H1 (cell line): Measurements from ENCODE around the gene PPY. TPM values are rescaled to one million over a fixed set of nuclear protein-coding genes. Genes with fewer than 3 reads are reported as not detected.
A peak's percentile ranks its signal among the peaks of the same experiment; 100 is the strongest.

ENCODE experiments used
- CTCF ChIA-PET: fragments of 300-600 bp; sonication (Branson Sonifier 250); formaldehyde crosslinking; loops from one replicate; lab custom pipeline; 2021; ENCODE audit not compliant: partially characterized antibody; lab: Charles Lee
- POLR2A ChIA-PET: fragments of 300-600 bp; sonication (Branson Sonifier 250); formaldehyde crosslinking; loops from one replicate; lab custom pipeline; 2021; ENCODE audit warnings: inconsistent platforms; ENCODE audit not compliant: partially characterized antibody; lab: Charles Lee
- DNase-seq, 2 experiments: peaks; one replicate each; pipeline versions ENCODE4 v3.0.0 to v3.0.0-alpha.2; 2010 to 2022; ENCODE audit warnings: low spot score in 2 of 2, low read depth in 1 of 2, mixed read lengths in 1 of 2
- FAIRE-seq: peaks from 2 replicates; lab custom pipeline; 2011; peaks lifted over from hg19 to GRCh38; lab: Jason Lieb, UNC
- H2AFZ ChIP-seq: 2 replicates; pipeline ENCODE4 v1.8.1; 2012; ENCODE audit warnings: low read length, inconsistent platforms
- H2AK5ac ChIP-seq: 2 replicates; pipeline ENCODE4 v1.6.1; 2013; ENCODE audit warnings: low read depth, low read length
- H2BK120ac ChIP-seq: replicated peaks from 2 replicates; pipeline ENCODE3; 2013; ENCODE audit warnings: low read depth, low read length, inconsistent platforms
- H2BK12ac ChIP-seq: 2 replicates; pipeline ENCODE4 v1.6.1; 2013; ENCODE audit warnings: low read depth, low read length
- H2BK15ac ChIP-seq: 2 replicates; pipeline ENCODE4 v1.6.1; 2013; ENCODE audit warnings: low read length
- H2BK20ac ChIP-seq: 2 replicates; pipeline ENCODE4 v1.6.1; 2013; ENCODE audit warnings: low read length
- H2BK5ac ChIP-seq: 2 replicates; pipeline ENCODE4 v1.6.1; 2013; ENCODE audit warnings: low read depth, low read length
- H3K14ac ChIP-seq: 2 replicates; pipeline ENCODE4 v1.6.1; 2013; ENCODE audit warnings: inconsistent platforms; ENCODE audit not compliant: insufficient read length
- H3K18ac ChIP-seq: 2 replicates; pipeline ENCODE4 v1.6.1; 2013; ENCODE audit warnings: low read length; ENCODE audit errors: extremely low read depth
- H3K23ac ChIP-seq: 2 replicates; pipeline ENCODE4 v1.6.1; 2013; ENCODE audit warnings: inconsistent platforms; ENCODE audit not compliant: insufficient read length
- H3K23me2 ChIP-seq: 2 replicates; pipeline ENCODE4 v1.6.1; 2013; ENCODE audit warnings: low read depth, low read length
- H3K27ac ChIP-seq: 2 replicates; pipeline ENCODE4 v1.6.1; 2011; ENCODE audit warnings: low read depth, low read length, inconsistent platforms
- H3K27me3 ChIP-seq, 4 experiments: replicated peaks in 1 of 4; 1 replicate in 1 of 4; 2 replicates in 3 of 4; pipeline versions ENCODE4 v1.6.1 to v1.8.1; 2011 to 2013; ENCODE audit warnings: low read length in 3 of 4, mild to moderate bottlenecking in 3 of 4, inconsistent platforms in 2 of 4, mixed read lengths in 2 of 4, moderate library complexity in 1 of 4; ENCODE audit not compliant: control insufficient read depth in 3 of 4, insufficient read depth in 3 of 4; ENCODE audit errors: extremely low read depth in 1 of 4
- H3K36me3 ChIP-seq, 4 experiments: 2 replicates each; pipeline versions ENCODE4 v1.6.1 to v1.8.1; 2011 to 2013; ENCODE audit warnings: mild to moderate bottlenecking in 4 of 4, low read length in 3 of 4, moderate library complexity in 2 of 4, control low read depth in 1 of 4, inconsistent platforms in 1 of 4; ENCODE audit not compliant: insufficient read depth in 4 of 4, control insufficient read depth in 2 of 4
- H3K4ac ChIP-seq: replicated peaks from 2 replicates; pipeline ENCODE3; 2013; ENCODE audit warnings: low read length, low read depth, mixed read lengths, inconsistent platforms; ENCODE audit not compliant: insufficient read length
- H3K4me1 ChIP-seq, 4 experiments: replicated peaks in 1 of 4; 1 replicate in 1 of 4; 2 replicates in 3 of 4; pipeline versions ENCODE4 v1.6.1 to v1.8.1; 2011 to 2013; ENCODE audit warnings: low read length in 3 of 4, inconsistent platforms in 2 of 4, mixed read lengths in 1 of 4; ENCODE audit not compliant: insufficient read depth in 4 of 4, control insufficient read depth in 3 of 4
- H3K4me2 ChIP-seq, 2 experiments: 2 replicates each; pipeline versions ENCODE4 v1.6.1 to v1.8.1; 2011 to 2013; ENCODE audit warnings: low read depth in 2 of 2, low read length in 2 of 2, control low read depth in 1 of 2, inconsistent platforms in 1 of 2, mild to moderate bottlenecking in 1 of 2; ENCODE audit not compliant: insufficient read depth in 1 of 2
- H3K4me3 ChIP-seq, 4 experiments: fragments of 200-600, 300-600 bp in 1 of 4; sonication (generic), shearing (Covaris generic), sonication (Bioruptor Twin) in 1 of 4; 2 replicates each; pipeline versions ENCODE4 v1.5.1 to v1.8.1; 2011 to 2016; ENCODE audit warnings: low read length in 4 of 4, low read depth in 3 of 4, control low read depth in 2 of 4, inconsistent platforms in 2 of 4, mild to moderate bottlenecking in 2 of 4, mixed read lengths in 1 of 4, moderate library complexity in 1 of 4; ENCODE audit not compliant: insufficient read depth in 2 of 4; ENCODE audit errors: extremely low read depth in 1 of 4
- H3K56ac ChIP-seq: replicated peaks from 2 replicates; pipeline ENCODE3; 2013; ENCODE audit warnings: low read depth, mild to moderate bottlenecking, mixed read lengths, low read length, inconsistent platforms; ENCODE audit not compliant: insufficient read length
- H3K79me1 ChIP-seq: 2 replicates; pipeline ENCODE4 v1.6.1; 2013; ENCODE audit warnings: low read depth, low read length, control low read depth
- H3K79me2 ChIP-seq, 2 experiments: 2 replicates each; pipeline versions ENCODE4 v1.6.1 to v1.8.1; 2012 to 2013; ENCODE audit warnings: low read length in 2 of 2, mild to moderate bottlenecking in 2 of 2, inconsistent platforms in 1 of 2; ENCODE audit not compliant: insufficient read depth in 2 of 2, control insufficient read depth in 1 of 2
- H3K9ac ChIP-seq, 4 experiments: replicated peaks in 1 of 4; 1 replicate in 1 of 4; 2 replicates in 3 of 4; pipeline versions ENCODE4 v1.6.1 to v1.8.1; 2011 to 2013; ENCODE audit warnings: low read depth in 3 of 4, low read length in 3 of 4, control low read depth in 2 of 4, mild to moderate bottlenecking in 2 of 4, moderate library complexity in 2 of 4, inconsistent platforms in 1 of 4; ENCODE audit errors: extremely low read depth in 1 of 4
- H3K9me3 ChIP-seq, 2 experiments: 2 replicates each; pipeline versions ENCODE4 v1.6.1 to v1.8.1; 2012 to 2013; ENCODE audit warnings: mild to moderate bottlenecking in 2 of 2, moderate library complexity in 2 of 2, control low read depth in 1 of 2, inconsistent platforms in 1 of 2, low read depth in 1 of 2, low read length in 1 of 2, mixed read lengths in 1 of 2; ENCODE audit not compliant: insufficient read depth in 2 of 2
- H4K20me1 ChIP-seq, 2 experiments: replicated peaks in 1 of 2; 2 replicates each; pipeline versions ENCODE3 to v1.8.1; 2011 to 2013; ENCODE audit warnings: inconsistent platforms in 2 of 2, low read length in 2 of 2, mild to moderate bottlenecking in 1 of 2; ENCODE audit not compliant: insufficient read depth in 2 of 2, control insufficient read depth in 1 of 2
- H4K5ac ChIP-seq: 2 replicates; pipeline ENCODE4 v1.6.1; 2013; ENCODE audit warnings: low read length, low read depth, mixed read lengths, inconsistent platforms; ENCODE audit not compliant: insufficient read length
- H4K8ac ChIP-seq: 2 replicates; pipeline ENCODE4 v1.8.0; 2013; ENCODE audit warnings: mild to moderate bottlenecking, moderate library complexity, low read length, inconsistent platforms; ENCODE audit not compliant: insufficient read depth; ENCODE audit errors: extremely low read depth
- H4K91ac ChIP-seq: replicated peaks from 2 replicates; pipeline ENCODE3; 2013; ENCODE audit warnings: low read length, mixed read lengths, inconsistent platforms; ENCODE audit not compliant: insufficient read length
- BRCA1 ChIP-seq: IDR thresholded peaks from 2 replicates; pipeline ENCODE4 v1.6.1; 2012; ENCODE audit warnings: low read depth, low read length, improper control_type of control experiment
- CEBPB ChIP-seq: IDR thresholded peaks from 2 replicates; pipeline ENCODE4 v1.6.1; 2012; ENCODE audit warnings: low read depth, low read length
- CREB1 ChIP-seq: IDR thresholded peaks from 2 replicates; pipeline ENCODE4 v1.6.1; 2012; ENCODE audit warnings: inconsistent platforms
- E2F6 ChIP-seq: IDR thresholded peaks from 2 replicates; pipeline ENCODE4 v1.6.1; 2012; ENCODE audit warnings: inconsistent platforms
- EZH2 ChIP-seq: fragments of 200-600 bp; sonication (generic); IDR thresholded peaks from 2 replicates; pipeline ENCODE4 v1.7.1; 2012; ENCODE audit warnings: low read depth, mild to moderate bottlenecking, moderate library complexity, low read length, inconsistent platforms; ENCODE audit not compliant: severe bottlenecking
- SIRT6 ChIP-seq: IDR thresholded peaks from one replicate; pipeline ENCODE4 v1.7.1; 2012; ENCODE audit warnings: low read length, inconsistent platforms
- SP2 ChIP-seq: IDR thresholded peaks from 2 replicates; pipeline ENCODE4 v1.6.1; 2012; ENCODE audit warnings: mild to moderate bottlenecking, low read length, inconsistent platforms
- TEAD4 ChIP-seq: IDR thresholded peaks from 2 replicates; pipeline ENCODE4 v1.6.1; 2012; ENCODE audit warnings: low read depth, low read length, inconsistent platforms, mixed read lengths
- WGBS, 2 experiments: shearing (Covaris generic) in 1 of 2; methylation state at CpG; one replicate each; pipeline versions ENCODE4 v1.1.6 to v1.1.7; 2013 to 2015; ENCODE audit warnings: low lambda C conversion rate in 2 of 2, mixed read lengths in 2 of 2, inconsistent platforms in 1 of 2, low coverage in 1 of 2, missing lambda C conversion rate in 1 of 2; ENCODE audit not compliant: insufficient replicate concordance in 2 of 2, insufficient coverage in 1 of 2, insufficient read length in 1 of 2; ENCODE audit errors: extremely low coverage in 1 of 2, missing lambda C conversion rate in 1 of 2; 5-methylcytosine and 5-hydroxymethylcytosine counted together
- polyA plus RNA-seq, 7 experiments: library from polyadenylated mRNA; depleted of rRNA in 3 of 7; stranded (reverse) in 5 of 7; unstranded in 2 of 7; fragments of >200 nt in 5 of 7; fragments of 200-250 nt in 2 of 7; gene quantifications; 1 replicate in 5 of 7; 2 replicates in 1 of 7; 4 replicates in 1 of 7; pipeline versions ENCODE4 v1.2.1 to v1.2.3, GENCODE V29; 2011 to 2013; ENCODE audit warnings: missing spikeins in 2 of 7, mixed read lengths in 2 of 7
- total RNA-seq: library from RNA; stranded (reverse); fragmentation: NEBNext Ultra II Directional; extraction: Animal tissue kit (Norgen Biotek cat#: 25700); gene quantifications from 2 replicates; pipeline ENCODE4 v1.2.1, GENCODE V29; 2021

Gene PPY
- total and polyA plus RNA-seq, 2 of the 8 experiments (the other 6 are each of a cell fraction or from before 2014, with no cell fraction given): 0.26 TPM; not detected in 1

GRCh38 chr17:43915559-43915958 is 26.7 kb downstream of the PPY start:
- 70% methylated on average over 3 of the region's 3 CpGs; no CpG with 5 or more reads in 1 of the 2 experiments for WGBS, 2 experiments
- no peak overlapping the region for H3K9ac ChIP-seq
- peaks cover 0 to 7% of the 10 kb centered on the region in 2 experiments for H4K20me1 ChIP-seq
- H3K79me2 ChIP-seq: no peaks in the 10 kb centered on the region
- H2BK12ac ChIP-seq: peak overlapping the region; percentile 75; the same call in 1 of the 2 replicates
- H3K36me3 ChIP-seq: no peaks in the 10 kb centered on the region; a peak in 1 of 8 replicates
- no peak overlapping the region; a peak in 1 of 4 replicates for H3K4me2 ChIP-seq
- no peaks in the 10 kb centered on the region for H3K79me1 ChIP-seq
- no peak overlapping the region for H2BK120ac ChIP-seq
- DNase-seq: no peak
- no peak overlapping the region for H3K27ac ChIP-seq
- H2AFZ ChIP-seq: no peak overlapping the region
- no peak overlapping the region for H4K91ac ChIP-seq
- H3K23me2 ChIP-seq: peaks cover 8% of the 10 kb centered on the region
- no peak overlapping the region for H2BK5ac ChIP-seq
- CTCF ChIA-PET: interaction anchor here (0.5 to 13.7 kb wide), 10 partner anchors 9 to 78 kb away, joined by 3 to 106 read pairs (median 3); partner anchors contain the start of genes MPP2 and PPY
- FAIRE-seq: no peak
- peaks cover 0 to 9% (median 7%) of the 10 kb centered on the region in 4 experiments; a peak in 5 of 7 replicates for H3K27me3 ChIP-seq
- H3K9me3 ChIP-seq: no peaks in the 10 kb centered on the region
- POLR2A ChIA-PET: interaction anchor here (1.0 to 1.3 kb wide), 2 partner anchors 10 kb away, joined by 3 read pairs; no protein-coding TSS in a partner anchor
- no peak overlapping the region; the same call in 1 of the 2 replicates for H2AK5ac ChIP-seq
- H3K56ac ChIP-seq: no peak overlapping the region
- no peak overlapping the region for H2BK20ac ChIP-seq
- H4K5ac ChIP-seq: no peak overlapping the region
- TF ChIP-seq CEBPB (no peak), EZH2 (no peak), BRCA1 (no peak), CREB1 (no peak), SIRT6 (no peak), SP2 (no peak), E2F6 (no peak), TEAD4 (no peak)
- no peak overlapping the region for H3K4me3 ChIP-seq
- H4K8ac ChIP-seq: no peak overlapping the region; the same call in none of the 2 replicates
- no peak overlapping the region for H3K23ac ChIP-seq
- H3K4me1 ChIP-seq: peaks cover 0 to 8% (median 6%) of the 10 kb centered on the region in 4 experiments; a peak in 5 of 7 replicates
- H3K14ac ChIP-seq: no peak overlapping the region
- no peak overlapping the region for H3K4ac ChIP-seq
- H3K18ac ChIP-seq: no peak overlapping the region
- H2BK15ac ChIP-seq: no peak overlapping the region
